Measurements from ENCODE around the gene MBNL2. TPM values are rescaled to one million over a fixed set of nuclear protein-coding genes. Genes with fewer than 3 reads are reported as not detected.

The MBNL2 gene
- total and polyA plus RNA-seq, 10 of the 15 experiments (the other 5 are each of a cell fraction or from before 2014, with no cell fraction given), result 1.6 to 9.7 (median 6.7) TPM

- no peaks in the 10 kb centered on the region for H3K79me2 ChIP-seq (ENCODE audit: control insufficient read depth, insufficient read depth, low read length)
- SMC1A ChIA-PET (ENCODE audit: uncharacterized antibody, unreplicated experiment), result interaction anchor here (0.6 to 2.2 kb wide), 2 partner anchors 50 to 111 kb away, joined by 3 to 6 read pairs; no protein-coding TSS in a partner anchor
- CTCF ChIA-PET, result no interaction called here
Observed at GRCh38 chr13:97273341-97273831, 51.3 kb downstream of the MBNL2 start.

More at GRCh38 chr13:97273341-97273831, 51.3 kb downstream of the MBNL2 start:
- BruUV-seq (replicated peaks), result no TSS peak
- Histone ChIP-seq H3K4me3 (no peak overlapping the region), H3K9ac (ENCODE audit: control insufficient read depth, insufficient read depth, low read length) (no peak overlapping the region), H3K9me3 (replicated peaks; ENCODE audit: control insufficient read depth, insufficient read depth, low read length) (no peaks in the 10 kb centered on the region; the same call in 1 of the 3 replicates), H3K27ac (ENCODE audit: control insufficient read depth, insufficient read depth) (no peak overlapping the region), H3K27me3 (replicated peaks in 1 of 2; ENCODE audit: control insufficient read depth in 2 of 2, insufficient read depth in 2 of 2, low read length in 1 of 2) (no peaks in the 10 kb centered on the region), H4K20me1 (ENCODE audit: control insufficient read depth, insufficient read depth) (no peaks in the 10 kb centered on the region), H3K36me3 (ENCODE audit: control insufficient read depth in 2 of 2, insufficient read depth in 2 of 2, low read length in 1 of 2) (no peaks in the 10 kb centered on the region), H3K4me2 (ENCODE audit: control insufficient read depth, insufficient read depth) (no peak overlapping the region), H3K4me1 (ENCODE audit: control insufficient read depth, insufficient read depth, low read length) (peaks cover 17% of the 10 kb centered on the region), H2AFZ (ENCODE audit: control insufficient read depth, low read depth, low read length) (no peak overlapping the region)
- ATAC-seq (no peak), DNase-seq (ENCODE audit: low read depth, low spot score) (no peak), FAIRE-seq (no peak)
- ChIA-PET POLR2A (no interaction called here), RAD21 (ENCODE audit: unreplicated experiment) (no interaction called here)
- TF ChIP-seq E2F8 (IDR thresholded peaks at IDR 0.05; ENCODE audit: low read depth, partially characterized antibody), result no peak
- no peak for TF ChIP-seq TAF1 (IDR thresholded peaks at IDR 0.05; ENCODE audit: borderline replicate concordance, low read depth, low read length)
- TF ChIP-seq PBX3 (IDR thresholded peaks at IDR 0.05; ENCODE audit: insufficient replicate concordance, low read depth, low read length), result no peak
- no peak for TF ChIP-seq STAT3 (IDR thresholded peaks at IDR 0.05; ENCODE audit: low read depth, low read length)
- no peak for TF ChIP-seq BRCA1 (IDR thresholded peaks at IDR 0.05; ENCODE audit: low read depth, low read length)
- no peak for TF ChIP-seq NBN (IDR thresholded peaks at IDR 0.05)
- TF ChIP-seq JUNB (IDR thresholded peaks at IDR 0.05), result no peak
- TF ChIP-seq BCLAF1 (IDR thresholded peaks at IDR 0.05), result no peak
- TF ChIP-seq NFYA (IDR thresholded peaks at IDR 0.05; ENCODE audit: borderline replicate concordance, low read depth, low read length), result no peak
- no peak for TF ChIP-seq RFX5 (IDR thresholded peaks at IDR 0.05; ENCODE audit: low read depth, low read length)
- TF ChIP-seq RUNX3 (IDR thresholded peaks at IDR 0.05; ENCODE audit: low read length), result no peak
- no peak for TF ChIP-seq MTA3 (IDR thresholded peaks at IDR 0.05; ENCODE audit: borderline replicate concordance, low read length)
- no peak for TF ChIP-seq ZNF687 (IDR thresholded peaks at IDR 0.05)
- in situ Hi-C loops (cut with MboI), result no loop called here
- intact Hi-C loops (cut with micrococcal nuclease; ENCODE audit: unreplicated experiment), result no loop called here
- 97% methylated on average over 5 of the region's 5 CpGs for WGBS (ENCODE audit: insufficient coverage, insufficient replicate concordance, low lambda C conversion rate, missing lambda C conversion rate)

Data from GM12878 (cell line).